ENCODE results near the gene BLM. TPM values are rescaled to one million over a fixed set of nuclear protein-coding genes. Genes with fewer than 3 reads are reported as not detected.
"Not testable (repeated sequence)": the region's sequence is repeated elsewhere in the genome, so short reads cannot be mapped to it uniquely, and the experiment has no call there.

The BLM gene
- total RNA-seq, 1 donor from 2014 or later, result 5.1 TPM

- peak in 1 of 2 donors; percentile 30 for DNase-seq (ENCODE audit: low read depth in 2 of 2)
Measured at GRCh38 chr15:90845201-90845949, 128.2 kb downstream of the BLM start.

GRCh38 chr15:90849424-90849823, 132.3 kb downstream of the BLM start:
- not testable (repeated sequence) for DNase-seq (ENCODE audit: low read depth in 2 of 2)

DNA sequence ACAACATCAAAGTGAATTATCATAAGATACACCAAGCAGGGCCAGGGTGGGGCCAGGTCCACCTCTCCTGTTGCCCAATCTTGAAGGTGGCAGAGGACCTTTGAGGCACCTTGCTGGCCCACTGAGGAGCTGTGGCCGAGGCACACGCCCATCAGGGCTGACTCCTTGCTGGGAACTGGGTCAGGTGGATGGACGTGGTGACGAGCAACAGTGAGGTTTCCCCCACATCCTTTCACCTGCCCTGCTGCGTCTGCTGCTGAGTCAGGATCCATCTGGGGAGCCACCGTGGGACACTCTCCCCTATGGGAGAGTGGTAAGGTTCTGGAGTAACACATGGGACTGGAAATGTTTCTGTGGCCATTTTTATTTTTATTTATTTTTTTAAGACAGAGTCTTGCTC, 134.0 kb downstream of the BLM start:
- no peak for DNase-seq (ENCODE audit: low read depth in 2 of 2)

- no peak for DNase-seq (ENCODE audit: low read depth in 2 of 2)
Measured at GRCh38 chr15:90851940-90852339, 134.8 kb downstream of the BLM start.

DNA sequence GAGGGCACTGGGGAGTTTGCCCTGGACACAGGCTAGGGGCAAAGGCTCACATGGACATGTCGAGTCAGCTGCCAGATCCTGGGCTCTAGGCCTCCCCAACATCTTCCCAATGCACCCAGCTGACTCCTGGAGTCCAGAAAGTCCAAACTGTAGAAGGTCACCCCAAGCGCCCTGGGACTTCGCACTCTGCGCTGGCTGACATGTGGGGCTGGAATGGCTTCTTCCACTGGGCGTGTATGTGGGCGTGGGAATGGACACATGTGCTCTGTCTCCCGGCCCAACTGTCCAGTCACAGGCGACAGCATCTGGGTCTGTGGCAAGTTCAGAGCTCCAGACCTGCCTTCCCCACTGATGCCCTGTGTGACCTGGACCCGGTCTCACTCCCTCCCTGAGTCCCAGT, 138.0 kb downstream of the BLM start:
- no peak for DNase-seq (ENCODE audit: low read depth in 2 of 2)

GRCh38 chr15:90857337-90857736, 140.2 kb downstream of the BLM start:
- no peak for DNase-seq (ENCODE audit: low read depth in 2 of 2)

DNA sequence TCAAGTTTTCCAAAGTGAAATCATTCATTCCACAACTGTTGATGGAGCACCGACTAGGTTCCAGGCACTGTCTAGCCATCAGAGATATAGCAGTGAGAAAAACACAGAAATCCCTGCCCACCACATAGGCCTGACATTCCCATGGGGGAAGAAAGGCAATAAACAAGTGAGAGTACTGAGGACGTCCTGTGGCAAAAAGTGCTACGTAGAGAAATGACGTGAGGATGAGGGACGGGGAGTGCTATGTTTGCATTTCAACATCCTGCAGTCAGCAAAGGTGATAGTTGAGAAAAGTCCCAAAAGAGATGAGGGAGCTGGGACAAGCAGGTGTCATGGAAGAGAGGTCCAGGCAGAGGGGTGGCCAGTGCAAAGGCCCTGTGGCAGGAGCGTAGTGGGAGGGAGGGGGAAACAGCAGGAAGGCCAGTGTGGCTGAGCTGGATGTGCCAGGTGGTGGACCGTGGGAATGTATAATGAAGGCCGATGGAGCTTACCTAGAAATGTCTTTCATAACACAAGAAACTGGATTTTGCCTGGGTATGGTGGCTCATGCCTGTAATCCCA, 140.8 kb downstream of the BLM start:
- no peak for DNase-seq (ENCODE audit: low read depth in 2 of 2)

GRCh38 chr15:90859234-90860131, 142.3 kb downstream of the BLM start:
- no peak for DNase-seq (ENCODE audit: low read depth in 2 of 2)

DNA sequence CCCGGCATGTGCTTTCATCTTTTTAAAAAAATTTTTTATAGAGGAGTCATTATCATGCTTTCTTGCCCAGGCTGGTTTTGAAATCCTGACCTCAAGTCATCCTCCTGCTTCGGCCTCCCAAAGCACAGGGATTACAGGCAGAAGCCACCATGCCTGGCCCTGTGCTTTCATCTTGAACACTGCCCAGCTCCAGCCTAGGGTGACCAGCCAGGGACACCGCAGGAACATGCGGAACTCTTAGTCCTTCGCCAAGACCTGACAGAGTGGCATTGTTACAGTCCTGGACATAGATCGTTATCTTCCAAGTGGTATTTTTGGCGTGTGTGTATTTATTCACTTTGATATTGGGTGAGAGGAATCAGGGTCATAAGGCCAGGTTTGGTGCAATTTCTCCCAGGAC, 143.3 kb downstream of the BLM start:
- DNase-seq (ENCODE audit: low read depth in 2 of 2), result no peak

DNA sequence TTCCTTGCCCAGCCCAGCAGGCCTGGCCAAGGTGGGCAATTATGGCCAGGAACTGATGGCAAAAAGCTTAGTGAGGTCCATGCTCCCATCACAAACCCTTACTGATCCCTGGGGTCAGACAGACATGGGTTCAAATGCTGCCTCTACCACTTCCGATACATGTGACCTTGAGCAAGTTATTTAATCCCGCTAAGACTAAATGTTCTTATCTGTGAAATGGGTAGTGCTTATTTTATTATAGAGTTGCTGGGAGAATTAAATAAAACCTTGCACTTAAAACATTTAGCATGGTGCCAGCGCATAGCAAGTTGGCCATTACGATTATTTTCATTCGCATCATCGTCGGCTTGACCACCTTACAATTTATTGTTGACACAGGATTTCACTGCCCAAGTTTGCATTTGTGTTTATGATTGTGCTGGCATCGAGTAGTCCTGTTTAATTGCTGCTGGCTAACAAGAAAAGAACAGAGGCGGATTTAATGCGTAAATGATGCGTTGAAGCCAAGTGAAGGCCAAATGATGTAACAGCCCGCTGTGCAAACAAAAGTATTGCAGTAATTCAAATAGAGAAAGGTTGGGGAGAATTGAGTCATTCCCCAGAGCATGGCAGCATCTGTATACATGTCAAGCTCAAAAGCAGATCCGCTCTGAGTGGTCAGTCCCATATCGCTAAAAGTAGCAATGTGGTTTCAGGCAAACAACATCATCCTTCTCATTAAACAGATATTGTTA, 144.0 kb downstream of the BLM start:
- no peak for DNase-seq (ENCODE audit: low read depth in 2 of 2)

DNA sequence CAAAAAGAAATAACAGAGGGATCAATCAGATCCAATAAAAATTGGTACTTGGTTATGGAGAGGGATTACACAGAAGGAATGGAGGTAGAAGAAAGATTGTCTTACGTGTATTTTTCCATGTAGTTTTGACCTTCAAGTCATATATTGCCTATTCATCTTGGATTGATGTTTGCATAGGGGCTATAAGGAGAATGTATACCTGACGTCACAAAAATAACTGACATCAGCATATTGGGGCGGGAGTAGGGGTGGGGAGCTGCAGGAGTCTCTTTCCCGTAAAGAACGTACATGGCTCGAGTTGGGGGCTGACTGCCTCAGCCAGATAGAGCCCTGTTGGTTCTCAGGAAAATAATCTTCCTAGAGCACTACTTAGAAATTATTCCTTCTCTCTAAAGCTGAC, 145.3 kb downstream of the BLM start:
- DNase-seq (ENCODE audit: low read depth in 2 of 2), result no peak

GRCh38 chr15:90862964-90863778, 146.0 kb downstream of the BLM start:
- no peak for DNase-seq (ENCODE audit: low read depth in 2 of 2)

DNA sequence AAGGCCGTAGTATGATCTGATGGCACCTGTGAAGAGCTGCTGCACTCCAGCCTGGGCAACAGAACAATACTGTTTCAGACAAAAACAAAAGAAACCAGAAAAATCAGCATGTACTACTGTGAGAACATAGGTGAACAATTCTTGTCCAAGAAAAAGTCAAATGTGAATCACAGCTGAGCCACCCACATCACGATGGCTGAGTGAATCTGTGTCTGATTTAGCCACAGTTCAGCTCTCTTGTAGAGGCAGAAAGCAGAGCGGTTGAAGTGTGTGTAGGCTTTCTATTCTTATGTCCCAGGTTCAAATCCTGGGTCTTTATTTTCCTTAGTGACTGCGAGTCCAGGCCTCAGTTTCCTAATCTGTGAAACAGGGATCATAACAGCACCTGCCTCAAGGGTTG, 146.8 kb downstream of the BLM start:
- DNase-seq (ENCODE audit: low read depth in 2 of 2), result no peak

- DNase-seq (ENCODE audit: low read depth in 2 of 2), result no peak
Measured at GRCh38 chr15:90864507-90864906, 147.4 kb downstream of the BLM start.

DNA sequence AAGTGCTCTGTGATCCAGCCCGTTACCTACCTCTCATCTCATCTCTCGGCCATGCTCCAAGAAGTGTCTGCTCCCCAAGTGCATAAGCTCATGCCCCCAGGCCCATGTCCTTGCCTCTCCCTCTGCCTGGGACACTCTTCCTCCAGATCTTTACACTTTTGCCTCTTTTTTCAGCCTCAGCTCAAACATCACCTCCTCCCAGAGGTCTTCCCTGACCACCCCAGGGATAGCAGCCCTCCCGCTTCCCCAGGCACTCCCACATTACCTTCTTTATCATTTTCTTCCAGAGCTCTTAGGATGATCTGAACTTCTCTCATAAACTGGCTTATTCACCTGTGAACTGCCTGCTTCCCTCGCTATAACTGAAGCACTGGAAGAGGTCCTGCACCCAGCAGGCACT, 148.6 kb downstream of the BLM start:
- DNase-seq (ENCODE audit: low read depth in 2 of 2), result no peak

Other genes with a start within 250 kb of the BLM start
- gene CRTC3, start 187.4 kb upstream of the BLM start, total RNA-seq, result 6.8 and 10.7 TPM in 2 replicates
- gene FURIN, start 151.2 kb downstream of the BLM start, total RNA-seq, result 39.8 and 81.7 TPM in 2 replicates
- 52.5 and 55.7 TPM in 2 replicates for gene FES, start 167.2 kb downstream of the BLM start, total RNA-seq
- 13.6 and 24.4 TPM in 2 replicates for gene MAN2A2, start 186.0 kb downstream of the BLM start, total RNA-seq
- gene HDDC3, start 215.2 kb downstream of the BLM start, total RNA-seq, result 9.5 and 10.2 TPM in 2 replicates
- 96.8 and 112 TPM in 2 replicates for gene UNC45A, start 217.9 kb downstream of the BLM start, total RNA-seq
- gene RCCD1, start 237.5 kb downstream of the BLM start, total RNA-seq, result 5.1 and 6.5 TPM in 2 replicates